ENCODE results near the gene TMEM213.

The TMEM213 gene, protein sequence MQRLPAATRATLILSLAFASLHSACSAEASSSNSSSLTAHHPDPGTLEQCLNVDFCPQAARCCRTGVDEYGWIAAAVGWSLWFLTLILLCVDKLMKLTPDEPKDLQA

DNA sequence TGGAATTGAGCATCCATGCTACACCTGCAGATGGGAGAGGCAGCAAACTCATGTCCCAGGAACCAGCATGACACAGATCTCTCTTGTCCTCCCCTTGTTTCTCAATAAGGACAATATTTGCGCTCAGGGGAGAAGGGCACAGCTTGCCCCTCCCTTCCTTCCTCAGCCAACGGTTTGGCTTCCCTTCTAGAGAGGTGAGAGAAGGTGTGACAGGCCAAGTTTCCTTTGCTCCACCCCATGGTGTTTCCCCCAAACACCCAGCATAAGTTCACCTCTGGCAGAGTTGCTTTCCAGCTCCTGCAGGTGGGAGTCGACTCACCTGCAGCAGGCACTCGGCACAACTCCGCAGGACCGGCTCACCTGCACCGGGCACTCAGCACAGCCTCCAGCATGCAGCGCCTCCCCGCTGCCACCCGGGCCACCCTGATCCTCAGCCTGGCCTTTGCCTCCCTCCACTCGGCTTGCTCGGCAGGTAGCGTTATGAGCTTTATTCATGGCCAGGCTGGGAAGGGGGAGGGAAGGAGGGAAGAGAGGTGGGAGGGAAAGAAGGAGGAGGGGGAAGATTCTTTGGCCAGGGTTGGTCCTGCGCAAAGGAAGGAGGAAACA is at the start of gene TMEM213, which contains the start of gene ATP6V0A4:
Gene TMEM213 (plus strand): TSS at position 280 of the 606 bp plus-strand sequence. CDS start 111 bp downstream, at position 391.
Gene ATP6V0A4 (minus strand): TSS at position 482 of the 606 bp plus-strand sequence. CDS start 26,949 bp downstream, outside the sequence.
- DNase-seq (ENCODE audit: low spot score), result no peak

DNA sequence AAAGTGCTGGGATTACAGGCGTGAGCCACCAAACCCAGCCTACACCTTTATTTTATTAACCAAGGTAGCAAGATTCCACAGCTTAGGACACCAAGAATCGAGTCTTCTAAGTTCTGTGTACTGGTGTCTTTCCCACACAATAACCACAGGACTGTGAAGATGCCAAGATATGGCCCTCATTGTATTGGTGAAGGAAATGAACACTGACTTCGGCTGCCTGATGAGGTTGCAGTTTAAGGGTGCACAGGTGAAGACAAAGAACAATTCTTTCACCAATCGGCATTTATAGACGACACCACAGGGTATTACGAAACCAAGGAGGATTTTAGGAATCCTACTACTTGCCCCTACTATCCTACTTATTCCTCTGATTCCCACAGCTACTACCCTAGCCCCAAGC is 49.1 kb upstream of the TMEM213 start:
- no peak for DNase-seq (ENCODE audit: low spot score)

DNA sequence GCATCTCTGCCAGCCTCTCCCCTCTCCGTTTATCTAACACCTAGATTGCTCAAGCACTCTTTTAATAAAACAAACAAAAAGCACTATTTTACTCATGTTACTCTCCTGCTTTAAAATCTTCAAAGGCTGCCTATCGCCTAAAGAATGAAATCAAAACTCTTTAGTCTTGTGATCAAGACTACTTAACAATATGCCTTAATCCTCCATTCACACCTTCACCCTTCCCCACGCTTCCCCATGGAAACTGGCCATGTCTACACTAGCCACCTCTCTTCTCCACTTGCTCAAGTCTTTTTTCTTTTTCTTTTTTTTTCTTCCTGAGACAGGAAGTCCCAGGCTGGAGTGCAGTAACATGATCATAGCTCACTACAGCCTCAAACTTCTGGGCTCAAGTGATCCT is 47.8 kb upstream of the TMEM213 start:
- no peak for DNase-seq (ENCODE audit: low spot score)

DNA sequence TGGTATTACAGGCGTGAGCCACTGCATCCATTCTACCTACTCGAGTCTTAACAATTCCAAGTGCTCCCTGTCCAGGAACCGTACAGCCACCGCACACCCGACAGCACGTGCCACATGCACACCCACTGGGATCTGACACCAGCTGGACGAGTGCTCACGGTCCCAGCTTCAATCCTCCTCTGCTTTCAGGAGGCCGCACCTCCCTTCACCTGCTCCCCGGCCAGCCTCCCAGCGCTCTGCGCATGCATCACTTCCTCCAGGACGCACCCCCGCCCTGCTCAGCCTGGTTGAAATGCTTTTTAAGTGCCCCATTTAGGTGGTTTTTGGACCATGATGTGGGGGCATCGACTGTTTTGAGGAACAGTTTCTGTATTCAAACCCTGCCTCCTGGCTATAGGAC is 47.3 kb upstream of the TMEM213 start:
- no peak for DNase-seq (ENCODE audit: low spot score)

DNA sequence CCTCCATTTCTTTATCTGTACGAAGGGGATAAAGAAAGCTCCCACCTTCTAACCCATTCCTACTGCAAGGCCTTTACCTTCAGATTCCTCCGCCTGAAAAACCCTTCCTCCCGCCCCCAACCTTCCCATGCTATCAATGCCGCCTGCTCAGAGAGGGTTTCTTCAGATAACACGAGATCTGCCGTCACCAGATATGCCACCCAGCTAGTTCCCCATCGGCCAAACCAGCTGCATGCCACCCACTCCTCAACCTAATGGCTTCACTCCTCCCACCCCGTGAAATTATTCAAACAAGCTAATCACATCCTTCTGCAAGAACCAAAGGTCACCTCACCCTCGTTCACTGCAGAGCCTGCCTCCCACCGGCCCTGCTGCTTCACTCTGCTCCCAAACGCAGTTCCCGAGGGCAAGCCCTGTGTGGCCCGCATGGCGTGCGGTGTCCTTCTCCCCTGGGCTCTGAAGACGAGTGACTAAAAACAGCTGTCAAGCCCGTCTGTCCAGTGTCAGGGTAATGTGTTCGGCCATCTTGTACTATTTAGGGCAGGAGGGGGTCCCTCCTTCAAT is 46.8 kb upstream of the TMEM213 start:
- DNase-seq (ENCODE audit: low spot score), result no peak

DNA sequence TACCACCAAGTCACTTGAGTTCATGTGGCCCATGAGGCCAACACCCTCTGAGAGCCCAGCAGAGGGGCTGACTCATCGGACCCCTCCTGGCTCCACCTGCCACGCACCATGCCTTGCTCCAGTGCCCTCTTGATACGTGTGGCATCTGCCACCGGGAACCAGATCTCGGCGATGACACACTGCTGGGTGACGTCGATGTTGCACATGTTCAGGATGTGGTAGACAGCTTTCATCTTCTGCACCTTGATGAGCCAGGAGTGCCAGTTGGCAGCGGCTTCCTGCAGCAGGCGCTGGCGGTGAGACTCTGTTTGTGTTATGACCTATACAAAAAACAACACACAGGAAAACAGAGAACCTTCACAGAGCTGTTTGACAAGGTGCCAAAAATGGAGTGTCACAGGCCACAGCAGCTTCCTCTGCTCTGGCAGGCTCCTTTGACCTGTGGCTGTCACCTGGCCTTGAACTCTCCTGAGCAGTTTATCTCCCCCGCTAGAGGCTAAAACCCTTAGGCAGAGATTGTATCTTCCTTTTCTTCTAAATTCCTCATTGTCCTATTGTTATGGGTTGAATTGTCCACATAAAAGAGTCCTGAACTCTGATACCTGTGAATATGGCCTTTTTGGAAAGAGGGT is 45.2 kb upstream of the TMEM213 start:
- peak; percentile 96 for DNase-seq (ENCODE audit: low spot score)

DNA sequence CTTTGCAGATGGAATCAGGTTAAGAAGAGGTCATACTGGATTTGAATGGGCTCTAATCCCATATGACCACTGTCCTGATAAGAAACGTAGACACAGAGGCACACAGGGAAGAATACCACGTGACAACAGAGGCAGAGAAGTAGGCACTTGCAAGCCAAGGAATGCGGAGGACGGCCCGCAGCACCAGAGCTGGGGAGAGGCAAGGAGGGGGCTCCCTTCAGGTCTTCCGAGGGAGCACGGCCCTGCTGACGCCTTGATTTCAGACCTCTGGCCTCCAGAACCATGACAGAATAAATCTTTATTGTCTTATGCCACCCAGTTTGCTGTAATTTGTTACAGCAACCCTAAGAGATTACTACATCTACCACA is 44.7 kb upstream of the TMEM213 start:
- no peak for DNase-seq (ENCODE audit: low spot score)

DNA sequence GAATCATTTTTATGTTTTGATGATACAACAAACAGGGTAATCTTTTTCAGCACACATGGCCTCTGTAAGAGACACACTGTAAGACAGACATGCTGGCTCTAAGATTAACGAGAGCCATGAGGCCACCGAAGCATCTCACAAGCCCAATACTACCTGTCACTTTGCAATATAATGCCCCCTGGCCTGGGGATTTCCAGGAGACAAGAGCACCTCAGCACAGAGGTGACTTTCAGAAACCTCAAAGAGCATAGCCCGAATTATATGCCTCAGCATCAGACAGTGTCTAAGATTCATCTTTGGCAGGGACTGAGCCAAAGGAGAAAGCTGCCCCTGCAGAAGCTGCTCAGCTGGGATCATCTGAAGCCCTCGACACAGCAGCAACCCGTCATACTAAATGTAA is 44.2 kb upstream of the TMEM213 start:
- peak; percentile 30 for DNase-seq (ENCODE audit: low spot score)

DNA sequence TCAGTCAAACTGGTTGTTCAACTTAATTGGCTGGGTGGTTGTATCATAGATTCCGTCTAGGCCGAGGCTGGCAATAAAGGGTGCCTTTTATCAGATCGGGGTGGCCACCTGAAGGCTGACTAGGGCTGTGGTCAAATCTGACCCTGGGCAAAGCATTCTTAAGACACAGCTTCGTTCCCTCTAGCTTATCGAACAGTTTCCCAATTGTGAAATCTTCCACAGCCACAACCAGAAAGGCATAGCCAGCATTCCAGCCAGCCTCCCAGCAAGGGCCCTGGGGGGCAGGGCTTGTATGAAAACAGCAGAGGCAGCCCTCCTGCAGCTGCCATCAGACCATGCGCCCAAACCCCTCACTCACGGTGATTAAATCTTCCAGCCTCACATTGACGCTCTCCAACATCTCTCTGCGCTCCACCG is 42.5 kb upstream of the TMEM213 start:
- DNase-seq (ENCODE audit: low spot score), result no peak

DNA sequence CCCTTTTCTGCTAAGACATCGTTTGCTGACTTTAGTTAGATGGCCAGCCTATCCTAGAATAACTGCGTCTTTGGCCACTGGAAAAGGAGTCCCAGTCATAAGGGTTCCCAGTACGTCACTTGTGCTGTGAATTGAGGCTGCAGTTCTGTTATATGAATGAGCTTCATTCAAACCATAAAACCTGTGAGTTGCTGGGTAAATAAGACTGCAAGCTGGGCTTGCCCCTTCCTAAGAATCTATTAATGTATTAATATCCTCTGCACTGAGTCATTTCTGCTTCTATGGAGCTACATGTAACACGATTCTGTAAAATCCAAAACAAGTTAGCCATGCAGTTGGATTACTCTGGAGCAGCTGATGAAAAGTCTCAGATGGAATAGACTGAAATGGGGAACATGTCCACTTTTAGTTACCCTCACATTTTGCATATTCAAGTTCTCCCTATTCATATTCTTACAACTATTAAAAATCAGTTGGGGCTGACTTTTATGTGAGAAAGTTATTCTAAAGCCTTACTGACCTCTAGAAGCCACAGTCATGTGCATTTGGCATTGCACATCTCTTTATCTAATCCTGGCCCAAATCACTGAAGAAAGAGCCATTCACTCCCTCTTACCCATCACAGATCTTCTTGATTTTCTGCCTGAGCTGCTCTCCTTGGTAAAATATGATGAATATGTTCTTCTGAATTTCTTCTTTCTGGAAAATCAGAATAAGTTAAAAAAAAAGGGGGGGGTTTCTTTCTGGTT is 41.8 kb upstream of the TMEM213 start:
- no peak for DNase-seq (ENCODE audit: low spot score)

DNA sequence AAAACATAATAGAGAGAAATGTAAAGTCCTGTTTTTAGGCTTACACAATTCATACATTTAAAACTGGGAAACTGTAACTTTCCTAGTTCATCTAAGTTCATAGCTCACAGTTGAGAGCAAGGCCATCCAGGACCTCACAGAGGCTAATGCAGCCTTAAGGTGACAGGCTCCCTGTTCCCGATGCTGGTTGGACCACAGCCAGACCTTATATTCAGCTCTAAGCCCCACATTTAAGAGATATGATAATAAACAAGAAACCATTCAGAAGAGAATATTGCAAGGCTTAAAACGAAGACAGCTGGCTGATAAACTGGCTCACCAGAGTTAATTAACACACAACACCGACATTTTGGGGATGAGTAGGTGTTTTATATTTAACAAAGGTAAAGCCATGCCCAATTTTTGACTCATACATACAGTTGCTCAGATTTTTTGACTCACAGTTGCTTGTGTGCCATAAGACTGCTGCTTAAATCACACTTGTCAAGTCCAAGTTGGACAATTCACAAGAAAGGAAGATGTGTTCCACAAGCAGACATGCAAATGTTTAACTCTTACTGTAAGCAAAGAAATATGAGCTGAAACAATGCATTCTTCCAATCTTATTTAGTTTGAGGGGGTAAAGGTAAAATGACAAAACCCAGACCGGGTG is 41.1 kb upstream of the TMEM213 start:
- no peak for DNase-seq (ENCODE audit: low spot score)

DNA sequence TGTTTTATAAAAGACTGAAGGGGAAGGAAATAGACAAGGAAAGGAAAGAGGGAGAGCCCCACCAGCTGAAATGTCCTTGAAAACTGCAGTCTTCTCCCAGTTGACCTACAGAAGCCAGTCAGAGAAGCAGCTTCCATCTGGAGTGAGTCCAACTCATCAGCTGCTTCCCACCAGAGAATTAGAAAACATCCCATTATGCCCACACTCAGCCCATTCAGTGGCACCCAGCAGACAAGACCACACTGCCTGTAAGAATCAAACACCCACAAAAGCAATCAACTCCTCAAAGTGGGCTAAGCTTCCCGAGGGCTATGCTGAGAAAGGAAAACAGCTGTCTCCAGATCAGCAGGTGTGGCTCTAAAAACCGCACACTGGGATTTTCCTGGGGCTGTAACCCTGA is 29.6 kb upstream of the TMEM213 start:
- no peak for DNase-seq (ENCODE audit: low spot score)

DNA sequence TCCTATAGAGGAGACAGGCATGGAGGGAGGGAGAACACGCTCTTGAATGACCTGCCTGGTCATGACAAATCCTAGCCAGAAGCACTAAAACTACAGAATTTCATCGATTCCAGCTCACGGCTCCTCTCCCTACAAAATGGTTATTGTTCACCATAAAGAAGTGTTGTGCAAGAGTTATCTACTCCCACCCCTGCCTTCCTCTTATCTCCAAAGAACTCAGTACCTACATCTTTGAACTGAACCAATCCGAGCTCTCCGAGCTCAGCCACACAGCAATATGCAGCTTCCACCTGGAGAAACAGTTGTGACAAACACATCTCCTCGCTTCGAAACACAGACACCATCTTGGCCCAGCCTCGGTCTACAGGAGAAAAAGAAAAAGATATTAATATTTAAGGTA is 26.9 kb upstream of the TMEM213 start:
- DNase-seq (ENCODE audit: low spot score), result no peak

DNA sequence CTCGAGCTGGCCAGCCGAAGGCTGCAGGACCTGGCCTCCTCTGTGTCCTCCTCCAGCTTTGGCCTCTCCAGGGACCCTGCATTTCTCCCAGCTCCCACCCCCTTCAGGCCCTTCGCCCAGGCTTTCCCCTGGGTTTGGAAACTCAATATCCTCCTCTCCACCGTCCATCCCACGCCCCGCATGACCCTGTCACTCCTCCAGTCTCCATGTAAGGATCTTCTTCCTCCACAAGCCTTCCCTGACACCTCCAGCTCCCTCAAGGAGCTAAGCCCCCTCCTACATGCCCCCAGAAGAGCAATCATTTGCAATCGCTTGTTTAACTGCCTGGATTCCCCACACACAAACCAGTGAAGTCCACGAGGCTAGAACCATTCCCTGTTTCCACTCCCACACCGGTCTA is 24.6 kb upstream of the TMEM213 start:
- DNase-seq (ENCODE audit: low spot score), result no peak

DNA sequence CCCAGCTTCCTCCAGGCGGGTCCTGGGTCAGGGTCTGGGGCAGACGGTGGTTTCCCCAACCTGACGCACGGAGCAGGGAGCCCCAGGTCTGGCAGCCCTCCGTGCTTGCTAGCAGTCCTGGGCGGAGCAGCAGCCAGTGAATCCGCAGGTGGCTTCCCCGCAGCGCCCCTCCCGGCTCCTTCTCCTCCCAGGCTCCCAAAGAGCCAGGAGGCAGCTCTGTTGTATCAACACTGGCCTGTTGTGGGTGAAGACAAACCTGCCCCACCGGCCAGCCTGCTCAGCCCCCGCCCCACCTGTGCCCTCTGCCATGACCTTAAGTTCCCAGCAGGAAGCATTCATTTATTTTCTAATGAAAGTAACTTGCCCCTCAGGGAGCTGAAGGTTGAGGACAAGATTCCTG is 24.0 kb upstream of the TMEM213 start:
- DNase-seq (ENCODE audit: low spot score), result no peak

DNA sequence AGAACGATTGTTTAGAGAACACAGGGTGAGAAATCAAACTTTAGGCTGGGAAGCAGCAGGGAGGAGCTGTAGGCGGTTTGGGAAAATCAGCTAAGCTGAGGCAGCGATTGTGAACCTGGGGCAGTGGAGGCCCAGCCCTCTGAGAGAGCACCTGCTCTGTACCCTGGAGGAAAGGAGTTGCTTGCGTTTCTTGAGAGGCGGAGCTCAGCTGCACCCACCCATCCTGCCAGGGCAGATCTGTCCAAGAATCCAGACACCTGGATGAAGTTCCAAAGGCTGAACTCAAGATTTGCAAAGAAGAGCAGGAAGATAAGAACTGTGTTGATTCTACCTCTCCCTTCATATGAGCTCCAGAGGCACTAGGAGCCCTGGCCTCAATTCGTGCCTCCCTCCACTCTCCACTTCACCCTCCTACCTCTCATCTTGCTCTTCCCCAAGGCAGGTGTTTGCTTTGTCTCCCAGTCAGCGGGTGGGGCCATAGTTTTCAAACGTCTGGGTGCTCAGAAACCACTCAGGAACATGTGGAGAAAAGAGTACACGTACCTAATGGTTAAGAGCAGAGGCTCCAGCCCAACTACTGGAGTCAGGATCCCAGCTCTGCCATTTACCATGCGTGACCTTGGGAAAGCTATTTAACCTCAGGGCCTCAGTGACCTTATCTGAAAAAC is 21.5 kb upstream of the TMEM213 start:
- DNase-seq (ENCODE audit: low spot score), result no peak

DNA sequence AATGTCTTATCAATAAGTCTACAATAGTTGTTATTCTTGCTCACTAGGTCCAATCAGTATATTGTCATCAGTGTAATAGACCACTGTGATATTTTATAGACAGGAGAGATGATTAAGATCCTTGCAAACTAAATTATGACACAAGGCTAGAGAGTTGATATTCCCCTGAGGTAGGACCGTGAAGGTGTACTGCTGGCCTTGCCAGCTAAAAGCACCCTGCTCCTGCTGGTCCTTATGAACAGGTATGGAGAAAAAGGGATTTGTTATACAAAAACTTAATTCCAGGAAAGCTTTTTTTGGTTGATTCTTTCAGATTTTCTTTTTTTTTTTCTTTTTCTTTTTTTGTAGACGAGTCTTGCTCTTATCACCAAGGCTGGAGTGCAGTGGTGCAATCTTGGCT is 16.8 kb upstream of the TMEM213 start:
- no peak for DNase-seq (ENCODE audit: low spot score)

DNA sequence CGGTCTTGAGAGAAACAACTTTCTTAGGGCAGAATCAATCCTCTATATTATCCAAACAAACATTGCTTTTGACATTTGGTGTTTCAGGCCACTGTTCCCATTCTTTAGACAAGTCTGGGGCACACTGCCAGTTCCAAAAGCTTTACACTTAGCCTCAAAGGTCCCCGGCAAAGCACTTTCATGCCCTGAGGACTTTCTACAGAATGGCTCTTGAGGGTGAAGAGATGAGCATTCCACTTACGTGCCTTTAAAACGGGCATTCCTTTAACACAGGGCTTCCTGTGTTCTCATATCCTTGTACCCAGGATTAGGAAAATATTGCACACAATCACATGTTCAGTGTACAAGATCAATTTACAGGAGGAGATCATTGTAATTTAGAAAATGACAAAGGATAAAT is 13.1 kb upstream of the TMEM213 start:
- no peak for DNase-seq (ENCODE audit: low spot score)

DNA sequence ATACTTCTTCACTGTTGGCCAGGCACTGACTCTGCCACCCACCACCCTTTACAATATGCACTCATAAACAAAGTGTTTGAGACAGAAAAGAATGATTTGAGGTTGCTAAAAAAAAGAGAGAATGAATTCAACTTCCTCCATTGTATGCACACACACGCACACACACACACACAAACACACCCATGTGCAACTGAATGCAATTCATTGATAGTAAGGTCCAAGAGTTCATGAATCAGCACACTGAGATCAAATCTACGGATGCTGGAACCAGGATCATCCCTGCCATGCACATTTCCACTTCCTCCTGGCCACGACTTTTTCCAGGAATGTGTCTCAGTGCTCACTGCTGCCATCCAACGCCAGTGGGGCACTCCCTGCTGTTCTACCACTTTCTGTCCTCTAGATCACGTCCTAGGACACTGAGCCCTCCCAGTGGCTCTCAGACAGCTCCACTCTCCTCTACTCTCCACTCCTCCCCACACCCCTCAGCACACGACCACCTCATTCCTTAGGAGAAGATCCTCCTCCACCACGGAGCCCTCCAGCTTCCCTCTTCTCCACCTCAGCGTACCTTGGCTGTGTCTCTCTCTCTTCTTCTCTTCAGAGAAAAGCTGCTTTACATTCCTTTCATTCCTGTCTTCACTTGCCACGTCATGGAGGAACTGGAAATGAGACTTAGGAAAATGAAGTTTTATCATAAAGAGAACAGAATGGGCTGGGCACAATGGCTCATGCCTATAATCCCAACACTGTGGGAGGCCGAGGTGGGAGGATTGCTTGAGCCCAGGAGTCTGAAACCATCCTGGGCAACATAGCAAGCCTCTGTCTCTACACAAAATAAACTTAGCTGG is 12.0 kb upstream of the TMEM213 start:
- no peak for DNase-seq (ENCODE audit: low spot score)

DNA sequence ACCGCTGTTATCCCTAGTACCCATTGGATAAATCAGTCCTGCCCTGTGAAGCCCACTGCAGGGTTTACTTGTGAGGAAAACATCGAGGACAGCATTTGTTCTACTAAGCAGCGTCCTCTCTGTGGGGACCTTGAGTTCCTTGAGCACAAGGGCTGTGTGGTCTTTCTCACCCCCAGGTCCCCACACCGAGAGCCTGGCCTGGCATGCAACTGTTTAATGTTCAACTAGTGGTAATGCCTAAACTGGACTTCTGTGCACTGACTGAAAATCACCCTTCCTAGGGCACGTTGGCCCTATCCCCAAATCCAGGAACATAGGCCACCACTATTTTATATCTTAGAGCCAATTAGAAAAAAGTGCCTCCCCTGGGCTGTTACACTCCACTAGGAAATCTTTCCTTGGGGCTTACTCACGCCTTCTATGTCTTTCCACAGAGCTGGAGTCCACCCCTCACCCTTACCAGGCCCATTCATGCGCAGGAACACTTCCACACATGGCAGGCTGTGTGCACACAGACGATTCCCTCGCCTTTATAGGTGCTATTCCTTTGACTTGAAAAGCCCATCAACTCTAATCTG is 1.7 kb upstream of the TMEM213 start:
- DNase-seq (ENCODE audit: low spot score), result no peak

All from CD4-positive, alpha-beta T cell treated with Interleukin-2 at 100 ng/mL for 4 hours (primary cell).